ENCODE data around the gene RS1. TPM values are rescaled to one million over a fixed set of nuclear protein-coding genes. Genes with fewer than 3 reads are reported as not detected.

The RS1 gene
- total and polyA plus RNA-seq, 9 of the 15 experiments (the other 6 are each of a cell fraction or from before 2014, with no cell fraction given), result not detected

- Histone ChIP-seq H3K9me1 (ENCODE audit: control insufficient read depth, insufficient read depth, low read length) (no peaks in the 10 kb centered on the region), H3K79me2 (ENCODE audit: control insufficient read depth, insufficient read depth, low read length) (no peaks in the 10 kb centered on the region), H3K4me2 (ENCODE audit: insufficient read depth, low read length) (no peak overlapping the region), H3K27ac (ENCODE audit: extremely low read depth, low read depth, low read length) (no peak overlapping the region), H4K20me1 (replicated peaks; ENCODE audit: control insufficient read depth, insufficient read depth, low read length) (no peaks in the 10 kb centered on the region), H3K27me3 (ENCODE audit: control insufficient read depth in 2 of 2, insufficient read depth in 2 of 2, low read length in 2 of 2) (no peaks in the 10 kb centered on the region), H2AFZ (ENCODE audit: low read depth, low read length) (no peak overlapping the region), H3K9ac (ENCODE audit: insufficient read depth in 1 of 2, low read depth in 2 of 2, low read length in 2 of 2) (no peak overlapping the region), H3K4me1 (replicated peaks in 1 of 2; ENCODE audit: control insufficient read depth in 2 of 2, insufficient read depth in 2 of 2, low read length in 2 of 2) (no peaks in the 10 kb centered on the region), H3K9me3 (replicated peaks; ENCODE audit: control insufficient read depth, insufficient read depth, low read depth, low read length) (no peaks in the 10 kb centered on the region), H3K36me3 (ENCODE audit: control insufficient read depth, insufficient read depth, low read length) (no peaks in the 10 kb centered on the region), H3K4me3 (no peak overlapping the region)
- FAIRE-seq (no peak), ATAC-seq (no peak), DNase-seq (ENCODE audit: extremely low read depth in 1 of 4, low spot score in 3 of 4) (no peak)
- intact Hi-C loops (cut with micrococcal nuclease) (no loop called here), in situ Hi-C loops (cut with MboI) (no loop called here)
- WGBS (ENCODE audit: insufficient coverage, low coverage, missing lambda C conversion rate), result 0% methylated on average over 2 of the region's 2 CpGs
- no peak for TF ChIP-seq ZNF717 (CRISPR knock-in tag; IDR thresholded peaks at IDR 0.05)
- no peak for TF ChIP-seq ARID1B (IDR thresholded peaks at IDR 0.05)
- TF ChIP-seq EZH2 (IDR thresholded peaks at IDR 0.05; ENCODE audit: borderline replicate concordance, low read depth, low read length), result no peak
- TF ChIP-seq EP400 (IDR thresholded peaks at IDR 0.05), result no peak
- TF ChIP-seq POLR2AphosphoS5 (IDR thresholded peaks at IDR 0.05; ENCODE audit: control insufficient read depth, insufficient read depth, low read depth, low read length), result no peak
- no peak for TF ChIP-seq CEBPB (tag; IDR thresholded peaks at IDR 0.05)
- POLR2A ChIA-PET, result interaction anchor here (1.7 kb wide), 1 partner anchor 8 kb away, joined by 3 read pairs; no protein-coding TSS in a partner anchor
- CTCF ChIA-PET (ENCODE audit: low intra/inter-chr PET ratio), result no interaction called here
- no TSS peak for BruUV-seq (replicated peaks)
Observed at GRCh38 chrX:18598413-18598812, 73.5 kb downstream of the RS1 start.

DNA sequence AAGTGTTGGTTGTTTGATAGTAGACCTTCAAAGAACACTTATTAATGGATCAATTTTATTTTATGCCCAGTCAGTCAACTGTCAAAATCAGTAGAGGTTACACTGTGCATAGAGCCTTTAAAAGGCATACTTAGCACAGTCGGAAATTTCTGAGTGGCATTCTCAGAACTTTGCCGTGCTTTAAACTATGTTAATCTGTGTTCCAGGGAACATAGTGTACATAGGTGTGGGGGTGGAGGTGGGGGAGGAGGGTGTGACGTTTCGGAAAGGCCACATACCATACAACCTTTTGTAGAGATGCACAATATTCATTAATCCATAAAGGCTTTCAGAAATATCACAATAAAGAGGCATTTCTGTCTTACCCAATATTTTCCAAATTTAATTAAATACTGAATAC is 75.8 kb downstream of the RS1 start:
- no peak for FAIRE-seq
- H3K4me3 ChIP-seq, result no peak overlapping the region
- ATAC-seq, result no peak
- WGBS (ENCODE audit: insufficient coverage, low coverage, missing lambda C conversion rate), result 0% methylated on average over 4 of the region's 4 CpGs
- no peak overlapping the region for H3K4me2 ChIP-seq (ENCODE audit: insufficient read depth, low read length)
- H3K9me1 ChIP-seq (ENCODE audit: control insufficient read depth, insufficient read depth, low read length), result no peaks in the 10 kb centered on the region
- H4K20me1 ChIP-seq (replicated peaks; ENCODE audit: control insufficient read depth, insufficient read depth, low read length), result no peaks in the 10 kb centered on the region
- no peaks in the 10 kb centered on the region for H3K27me3 ChIP-seq (ENCODE audit: control insufficient read depth in 2 of 2, insufficient read depth in 2 of 2, low read length in 2 of 2)
- no peaks in the 10 kb centered on the region for H3K4me1 ChIP-seq (replicated peaks in 1 of 2; ENCODE audit: control insufficient read depth in 2 of 2, insufficient read depth in 2 of 2, low read length in 2 of 2)
- H3K9me3 ChIP-seq (replicated peaks; ENCODE audit: control insufficient read depth, insufficient read depth, low read depth, low read length), result no peaks in the 10 kb centered on the region
- ChIA-PET POLR2A (no interaction called here), CTCF (ENCODE audit: low intra/inter-chr PET ratio) (no interaction called here)
- H3K9ac ChIP-seq (ENCODE audit: insufficient read depth in 1 of 2, low read depth in 2 of 2, low read length in 2 of 2), result no peak overlapping the region
- BruUV-seq (replicated peaks), result no TSS peak
- intact Hi-C loops (cut with micrococcal nuclease), result no loop called here
- H3K36me3 ChIP-seq (ENCODE audit: control insufficient read depth, insufficient read depth, low read length), result no peaks in the 10 kb centered on the region
- H2AFZ ChIP-seq (ENCODE audit: low read depth, low read length), result no peak overlapping the region
- H3K27ac ChIP-seq (ENCODE audit: extremely low read depth, low read depth, low read length), result no peak overlapping the region
- DNase-seq (ENCODE audit: extremely low read depth in 1 of 4, low spot score in 3 of 4), result no peak
- no peak for TF ChIP-seq GABPB2 (CRISPR knock-in tag; conservative IDR thresholded peaks at IDR 0.05)
- TF ChIP-seq TEAD1 (CRISPR knock-in tag; IDR thresholded peaks at IDR 0.05), result no peak
- TF ChIP-seq HNRNPL (IDR thresholded peaks at IDR 0.05; ENCODE audit: low read depth, low read length), result no peak
- no peak for TF ChIP-seq ZNF12 (CRISPR knock-in tag; IDR thresholded peaks at IDR 0.05)
- TF ChIP-seq ZC3H4 (CRISPR knock-in tag; IDR thresholded peaks at IDR 0.05; ENCODE audit: borderline replicate concordance), result no peak
- in situ Hi-C loops (cut with MboI), result no loop called here
- H3K79me2 ChIP-seq (ENCODE audit: control insufficient read depth, insufficient read depth, low read length), result no peaks in the 10 kb centered on the region

Data from K562 (cell line).